A673 (cell line): ENCODE results near the gene IGSF21.

Source experiments
- EZH2 ChIP-seq: fragments of 200-600 bp; sonication (generic); IDR thresholded peaks from 2 replicates; pipeline ENCODE4 v1.6.1; 2017; ENCODE audit warnings: borderline replicate concordance, low read depth, mild to moderate bottlenecking, mixed read lengths, antibody characterized with exemption, low read length; ENCODE audit not compliant: poor library complexity, severe bottlenecking
- TF ChIP-seq, protein P1 (sequence below): fragments of 300-800, 200-600 bp; sonication (generic); conservative IDR thresholded peaks from 2 replicates; pipeline ENCODE4 v1.5.1; 2017; ENCODE audit warnings: low read depth, mild to moderate bottlenecking, antibody characterized with exemption, low read length, moderate library complexity, mixed read lengths

GRCh38 chr1:18090636-18091035 lies 17.0 kb upstream of the IGSF21 start:
- TF ChIP-seq, protein P1, sequence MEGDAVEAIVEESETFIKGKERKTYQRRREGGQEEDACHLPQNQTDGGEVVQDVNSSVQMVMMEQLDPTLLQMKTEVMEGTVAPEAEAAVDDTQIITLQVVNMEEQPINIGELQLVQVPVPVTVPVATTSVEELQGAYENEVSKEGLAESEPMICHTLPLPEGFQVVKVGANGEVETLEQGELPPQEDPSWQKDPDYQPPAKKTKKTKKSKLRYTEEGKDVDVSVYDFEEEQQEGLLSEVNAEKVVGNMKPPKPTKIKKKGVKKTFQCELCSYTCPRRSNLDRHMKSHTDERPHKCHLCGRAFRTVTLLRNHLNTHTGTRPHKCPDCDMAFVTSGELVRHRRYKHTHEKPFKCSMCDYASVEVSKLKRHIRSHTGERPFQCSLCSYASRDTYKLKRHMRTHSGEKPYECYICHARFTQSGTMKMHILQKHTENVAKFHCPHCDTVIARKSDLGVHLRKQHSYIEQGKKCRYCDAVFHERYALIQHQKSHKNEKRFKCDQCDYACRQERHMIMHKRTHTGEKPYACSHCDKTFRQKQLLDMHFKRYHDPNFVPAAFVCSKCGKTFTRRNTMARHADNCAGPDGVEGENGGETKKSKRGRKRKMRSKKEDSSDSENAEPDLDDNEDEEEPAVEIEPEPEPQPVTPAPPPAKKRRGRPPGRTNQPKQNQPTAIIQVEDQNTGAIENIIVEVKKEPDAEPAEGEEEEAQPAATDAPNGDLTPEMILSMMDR, result no peak
- no peak for TF ChIP-seq EZH2
